Measurements from ENCODE around the gene TRABD2B. TPM values are rescaled to one million over a fixed set of nuclear protein-coding genes. Genes with fewer than 3 reads are reported as not detected.

TRABD2B gene
- total RNA-seq, 1 experiment from 2014 or later = 10.3 TPM

DNA sequence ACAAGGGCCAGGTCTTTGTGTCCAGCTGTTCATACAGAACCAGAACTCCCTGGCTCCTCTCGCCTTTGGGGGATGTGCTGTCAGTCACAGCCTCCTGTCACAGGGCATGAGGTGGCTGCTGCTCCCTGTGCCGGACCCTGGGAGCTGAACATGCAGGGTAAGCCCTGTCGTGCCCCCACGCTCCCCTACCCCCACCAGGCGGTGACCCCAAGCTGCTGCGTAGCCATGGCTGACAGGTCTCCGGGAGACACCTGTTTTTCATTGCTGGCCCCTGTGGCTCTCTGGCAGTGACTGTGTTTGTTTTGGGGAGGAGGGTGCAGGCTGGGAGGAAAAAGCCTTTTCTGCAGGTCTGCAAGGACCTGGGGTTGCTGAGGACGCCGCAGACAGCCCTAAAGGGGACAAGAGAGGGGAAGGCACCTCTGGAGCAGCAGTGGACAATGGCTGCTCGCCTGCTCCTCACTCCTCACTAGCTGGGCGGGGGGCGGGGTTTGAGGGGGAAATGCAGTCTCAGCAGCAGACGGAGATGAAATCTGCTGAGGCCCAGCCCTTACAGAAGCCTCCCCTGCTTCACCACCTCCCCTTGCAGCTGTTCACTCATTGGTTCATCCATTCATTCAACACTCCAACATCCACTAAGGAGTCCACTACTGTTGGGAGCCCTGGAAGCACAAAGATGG is 81.4 kb downstream of the TRABD2B start:
- Mint-ChIP-seq H3K36me3 (no peaks in the 10 kb centered on the region), H3K9me3 (no peaks in the 10 kb centered on the region), H3K27me3 (ENCODE audit: low read depth) (no peaks in the 10 kb centered on the region), H3K27ac (peak overlapping the region; percentile 16; the same call in 1 of the 2 replicates), H3K4me3 (no peak overlapping the region), H3K4me1 (peaks cover 19% of the 10 kb centered on the region)
- no peak for DNase-seq (ENCODE audit: low spot score)
- TF ChIP-seq NR1H2 (CRISPR knock-in tag; IDR thresholded peaks at IDR 0.05) (no peak), TCF7 (CRISPR knock-in tag; IDR thresholded peaks at IDR 0.05; ENCODE audit: low read depth) (no peak), RORB (CRISPR knock-in tag; IDR thresholded peaks at IDR 0.05) (no peak)
- TF ChIP-seq, protein P1, sequence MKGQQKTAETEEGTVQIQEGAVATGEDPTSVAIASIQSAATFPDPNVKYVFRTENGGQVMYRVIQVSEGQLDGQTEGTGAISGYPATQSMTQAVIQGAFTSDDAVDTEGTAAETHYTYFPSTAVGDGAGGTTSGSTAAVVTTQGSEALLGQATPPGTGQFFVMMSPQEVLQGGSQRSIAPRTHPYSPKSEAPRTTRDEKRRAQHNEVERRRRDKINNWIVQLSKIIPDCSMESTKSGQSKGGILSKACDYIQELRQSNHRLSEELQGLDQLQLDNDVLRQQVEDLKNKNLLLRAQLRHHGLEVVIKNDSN (CRISPR knock-in tag; IDR thresholded peaks at IDR 0.05) = no peak
- TF ChIP-seq, protein P2, sequence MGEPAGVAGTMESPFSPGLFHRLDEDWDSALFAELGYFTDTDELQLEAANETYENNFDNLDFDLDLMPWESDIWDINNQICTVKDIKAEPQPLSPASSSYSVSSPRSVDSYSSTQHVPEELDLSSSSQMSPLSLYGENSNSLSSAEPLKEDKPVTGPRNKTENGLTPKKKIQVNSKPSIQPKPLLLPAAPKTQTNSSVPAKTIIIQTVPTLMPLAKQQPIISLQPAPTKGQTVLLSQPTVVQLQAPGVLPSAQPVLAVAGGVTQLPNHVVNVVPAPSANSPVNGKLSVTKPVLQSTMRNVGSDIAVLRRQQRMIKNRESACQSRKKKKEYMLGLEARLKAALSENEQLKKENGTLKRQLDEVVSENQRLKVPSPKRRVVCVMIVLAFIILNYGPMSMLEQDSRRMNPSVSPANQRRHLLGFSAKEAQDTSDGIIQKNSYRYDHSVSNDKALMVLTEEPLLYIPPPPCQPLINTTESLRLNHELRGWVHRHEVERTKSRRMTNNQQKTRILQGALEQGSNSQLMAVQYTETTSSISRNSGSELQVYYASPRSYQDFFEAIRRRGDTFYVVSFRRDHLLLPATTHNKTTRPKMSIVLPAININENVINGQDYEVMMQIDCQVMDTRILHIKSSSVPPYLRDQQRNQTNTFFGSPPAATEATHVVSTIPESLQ (CRISPR knock-in tag; IDR thresholded peaks at IDR 0.05) = no peak
- ChIA-PET POLR2A (interaction anchor here (0.6 kb wide), 1 partner anchor 19 kb away, joined by 4 read pairs; no protein-coding TSS in a partner anchor), CTCF (interaction anchor here (1.2 kb wide), 1 partner anchor 145 kb away, joined by 4 read pairs; no protein-coding TSS in a partner anchor)
- peak; percentile 53 for ATAC-seq

DNA sequence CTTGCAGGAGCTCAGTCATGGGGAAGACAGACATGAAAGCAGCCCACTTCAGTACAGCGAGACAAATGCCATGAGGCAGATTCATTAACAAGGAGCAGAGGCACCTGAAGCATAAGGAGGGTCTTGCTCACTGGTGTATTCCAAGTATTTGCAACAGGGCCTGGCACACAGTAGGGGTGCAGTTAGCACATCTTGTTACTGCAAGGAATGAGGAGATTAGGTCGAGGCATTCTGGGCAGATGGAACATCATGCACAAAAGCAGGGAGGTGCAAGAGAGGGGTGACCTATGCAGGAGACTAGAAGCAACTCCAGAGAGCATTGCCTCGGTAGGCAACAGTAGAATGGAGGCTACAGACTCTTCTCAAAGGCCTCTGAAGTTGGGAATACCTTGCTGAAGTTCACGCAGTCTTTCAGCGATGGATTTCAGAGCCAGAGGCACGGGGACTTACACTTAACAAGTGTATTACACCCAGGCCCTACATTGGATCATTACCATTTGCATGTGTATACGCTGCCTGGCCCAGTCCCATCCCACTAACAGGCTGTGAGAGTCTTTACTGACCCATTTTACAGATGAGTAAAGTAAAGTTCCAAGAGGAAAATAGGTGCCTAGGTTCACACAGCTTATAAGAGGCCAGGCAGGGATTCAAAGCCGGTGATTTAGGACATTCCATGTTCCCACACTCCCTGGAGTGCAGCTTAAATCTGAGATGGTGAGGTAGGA is 82.1 kb downstream of the TRABD2B start:
- H3K36me3 Mint-ChIP-seq = no peaks in the 10 kb centered on the region
- CTCF ChIA-PET = interaction anchor here (1.2 kb wide), 1 partner anchor 146 kb away, joined by 4 read pairs; no protein-coding TSS in a partner anchor
- H3K9me3 Mint-ChIP-seq = no peaks in the 10 kb centered on the region
- H3K4me3 Mint-ChIP-seq = no peak overlapping the region
- no peak for ATAC-seq
- H3K27me3 Mint-ChIP-seq (ENCODE audit: low read depth) = no peaks in the 10 kb centered on the region
- no peak overlapping the region for H3K27ac Mint-ChIP-seq
- no peak for DNase-seq (ENCODE audit: low spot score)
- peaks cover 21% of the 10 kb centered on the region for H3K4me1 Mint-ChIP-seq
- POLR2A ChIA-PET = interaction anchor here (0.6 kb wide), 1 partner anchor 18 kb away, joined by 4 read pairs; no protein-coding TSS in a partner anchor
- TF ChIP-seq ESRRA (CRISPR knock-in tag; IDR thresholded peaks at IDR 0.05; ENCODE audit: borderline replicate concordance) = no peak
- no peak for TF ChIP-seq ATF1 (CRISPR knock-in tag; IDR thresholded peaks at IDR 0.05)
- no peak for TF ChIP-seq CBFB (CRISPR knock-in tag; IDR thresholded peaks at IDR 0.05; ENCODE audit: low read depth)
- TF ChIP-seq JUN (CRISPR knock-in tag; IDR thresholded peaks at IDR 0.05) = no peak
- no peak for TF ChIP-seq NFYB (CRISPR knock-in tag; conservative IDR thresholded peaks at IDR 0.05; ENCODE audit: low read depth)
- no peak for TF ChIP-seq ZNF232 (CRISPR knock-in tag; IDR thresholded peaks at IDR 0.05)
- TF ChIP-seq, protein P3, sequence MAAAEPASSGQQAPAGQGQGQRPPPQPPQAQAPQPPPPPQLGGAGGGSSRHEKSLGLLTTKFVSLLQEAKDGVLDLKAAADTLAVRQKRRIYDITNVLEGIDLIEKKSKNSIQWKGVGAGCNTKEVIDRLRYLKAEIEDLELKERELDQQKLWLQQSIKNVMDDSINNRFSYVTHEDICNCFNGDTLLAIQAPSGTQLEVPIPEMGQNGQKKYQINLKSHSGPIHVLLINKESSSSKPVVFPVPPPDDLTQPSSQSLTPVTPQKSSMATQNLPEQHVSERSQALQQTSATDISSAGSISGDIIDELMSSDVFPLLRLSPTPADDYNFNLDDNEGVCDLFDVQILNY (CRISPR knock-in tag; IDR thresholded peaks at IDR 0.05) = no peak
- TF ChIP-seq RORB (CRISPR knock-in tag; IDR thresholded peaks at IDR 0.05) = no peak
- no peak for TF ChIP-seq ZNF423 (CRISPR knock-in tag; IDR thresholded peaks at IDR 0.05)
- no peak for TF ChIP-seq SMAD3 (CRISPR knock-in tag; IDR thresholded peaks at IDR 0.05; ENCODE audit: borderline replicate concordance)
- no peak for TF ChIP-seq FOXJ3 (CRISPR knock-in tag; IDR thresholded peaks at IDR 0.05; ENCODE audit: borderline replicate concordance)
- no peak for TF ChIP-seq FOXK1 (CRISPR knock-in tag; IDR thresholded peaks at IDR 0.05)
- TF ChIP-seq, protein P4, sequence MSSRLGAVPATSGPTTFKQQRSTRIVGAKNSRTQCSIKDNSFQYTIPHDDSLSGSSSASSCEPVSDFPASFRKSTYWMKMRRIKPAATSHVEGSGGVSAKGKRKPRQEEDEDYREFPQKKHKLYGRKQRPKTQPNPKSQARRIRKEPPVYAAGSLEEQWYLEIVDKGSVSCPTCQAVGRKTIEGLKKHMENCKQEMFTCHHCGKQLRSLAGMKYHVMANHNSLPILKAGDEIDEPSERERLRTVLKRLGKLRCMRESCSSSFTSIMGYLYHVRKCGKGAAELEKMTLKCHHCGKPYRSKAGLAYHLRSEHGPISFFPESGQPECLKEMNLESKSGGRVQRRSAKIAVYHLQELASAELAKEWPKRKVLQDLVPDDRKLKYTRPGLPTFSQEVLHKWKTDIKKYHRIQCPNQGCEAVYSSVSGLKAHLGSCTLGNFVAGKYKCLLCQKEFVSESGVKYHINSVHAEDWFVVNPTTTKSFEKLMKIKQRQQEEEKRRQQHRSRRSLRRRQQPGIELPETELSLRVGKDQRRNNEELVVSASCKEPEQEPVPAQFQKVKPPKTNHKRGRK (CRISPR knock-in tag; IDR thresholded peaks at IDR 0.05; ENCODE audit: borderline replicate concordance) = no peak
- TF ChIP-seq, protein P5, sequence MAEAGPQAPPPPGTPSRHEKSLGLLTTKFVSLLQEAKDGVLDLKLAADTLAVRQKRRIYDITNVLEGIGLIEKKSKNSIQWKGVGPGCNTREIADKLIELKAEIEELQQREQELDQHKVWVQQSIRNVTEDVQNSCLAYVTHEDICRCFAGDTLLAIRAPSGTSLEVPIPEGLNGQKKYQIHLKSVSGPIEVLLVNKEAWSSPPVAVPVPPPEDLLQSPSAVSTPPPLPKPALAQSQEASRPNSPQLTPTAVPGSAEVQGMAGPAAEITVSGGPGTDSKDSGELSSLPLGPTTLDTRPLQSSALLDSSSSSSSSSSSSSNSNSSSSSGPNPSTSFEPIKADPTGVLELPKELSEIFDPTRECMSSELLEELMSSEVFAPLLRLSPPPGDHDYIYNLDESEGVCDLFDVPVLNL (CRISPR knock-in tag; IDR thresholded peaks at IDR 0.05; ENCODE audit: borderline replicate concordance, low read depth) = no peak
- TF ChIP-seq ZNF317 (CRISPR knock-in tag; IDR thresholded peaks at IDR 0.05; ENCODE audit: borderline replicate concordance, low read depth) = no peak
- TF ChIP-seq, protein P6, sequence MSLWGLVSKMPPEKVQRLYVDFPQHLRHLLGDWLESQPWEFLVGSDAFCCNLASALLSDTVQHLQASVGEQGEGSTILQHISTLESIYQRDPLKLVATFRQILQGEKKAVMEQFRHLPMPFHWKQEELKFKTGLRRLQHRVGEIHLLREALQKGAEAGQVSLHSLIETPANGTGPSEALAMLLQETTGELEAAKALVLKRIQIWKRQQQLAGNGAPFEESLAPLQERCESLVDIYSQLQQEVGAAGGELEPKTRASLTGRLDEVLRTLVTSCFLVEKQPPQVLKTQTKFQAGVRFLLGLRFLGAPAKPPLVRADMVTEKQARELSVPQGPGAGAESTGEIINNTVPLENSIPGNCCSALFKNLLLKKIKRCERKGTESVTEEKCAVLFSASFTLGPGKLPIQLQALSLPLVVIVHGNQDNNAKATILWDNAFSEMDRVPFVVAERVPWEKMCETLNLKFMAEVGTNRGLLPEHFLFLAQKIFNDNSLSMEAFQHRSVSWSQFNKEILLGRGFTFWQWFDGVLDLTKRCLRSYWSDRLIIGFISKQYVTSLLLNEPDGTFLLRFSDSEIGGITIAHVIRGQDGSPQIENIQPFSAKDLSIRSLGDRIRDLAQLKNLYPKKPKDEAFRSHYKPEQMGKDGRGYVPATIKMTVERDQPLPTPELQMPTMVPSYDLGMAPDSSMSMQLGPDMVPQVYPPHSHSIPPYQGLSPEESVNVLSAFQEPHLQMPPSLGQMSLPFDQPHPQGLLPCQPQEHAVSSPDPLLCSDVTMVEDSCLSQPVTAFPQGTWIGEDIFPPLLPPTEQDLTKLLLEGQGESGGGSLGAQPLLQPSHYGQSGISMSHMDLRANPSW (CRISPR knock-in tag; conservative IDR thresholded peaks at IDR 0.05; ENCODE audit: low read depth) = no peak

Data from WTC11 (cell line).